ENCODE data around the gene PLK1.

GRCh38 chr16:23667355-23667659 lies 11.4 kb upstream of the PLK1 start:
- TF ChIP-seq POLR2A (IDR thresholded peaks at IDR 0.05; ENCODE audit: low read length) (no peak), GATA1 (IDR thresholded peaks at IDR 0.05; ENCODE audit: low read depth, low read length) (no peak)
